Brain microvascular endothelial cell (primary cell): ENCODE results near the gene MPZL2.

ENCODE experiments used
- DNase-seq: peaks from one replicate; pipeline ENCODE4 v3.0.0-alpha.2; 2020
- H3K27ac ChIP-seq: fragments of 250-450 bp; sonication (Bioruptor Pico); 2 replicates; pipeline ENCODE4 v1.5.1; 2020; ENCODE audit warnings: mild to moderate bottlenecking, moderate library complexity
- H3K27me3 ChIP-seq: fragments of 250-450 bp; sonication (Bioruptor Pico); replicated peaks from 2 replicates; pipeline ENCODE4 v1.5.1; 2020; ENCODE audit warnings: mild to moderate bottlenecking
- H3K36me3 ChIP-seq: fragments of 250-450 bp; sonication (Bioruptor Pico); replicated peaks from 2 replicates; pipeline ENCODE4 v1.5.1; 2020; ENCODE audit warnings: mild to moderate bottlenecking
- H3K4me3 ChIP-seq: 2 replicates; pipeline ENCODE4 v1.5.1; 2011; ENCODE audit warnings: low read depth, mild to moderate bottlenecking, control low read depth, low read length, moderate library complexity
- in situ Hi-C: cut with HindIII; loops from 2 replicates; pipeline ENCODE4 v1.10.0; 2017; ENCODE audit warnings: low sequenced_read_pairs, low pct_ligation_motif_present
- TF ChIP-seq, protein P1 (sequence below): IDR thresholded peaks from 2 replicates; pipeline ENCODE4 v1.5.1; 2011; ENCODE audit warnings: low read depth, mild to moderate bottlenecking, moderate library complexity, low read length, control low read depth, inconsistent platforms; ENCODE audit errors: missing control alignments

MPZL2 gene

DNA sequence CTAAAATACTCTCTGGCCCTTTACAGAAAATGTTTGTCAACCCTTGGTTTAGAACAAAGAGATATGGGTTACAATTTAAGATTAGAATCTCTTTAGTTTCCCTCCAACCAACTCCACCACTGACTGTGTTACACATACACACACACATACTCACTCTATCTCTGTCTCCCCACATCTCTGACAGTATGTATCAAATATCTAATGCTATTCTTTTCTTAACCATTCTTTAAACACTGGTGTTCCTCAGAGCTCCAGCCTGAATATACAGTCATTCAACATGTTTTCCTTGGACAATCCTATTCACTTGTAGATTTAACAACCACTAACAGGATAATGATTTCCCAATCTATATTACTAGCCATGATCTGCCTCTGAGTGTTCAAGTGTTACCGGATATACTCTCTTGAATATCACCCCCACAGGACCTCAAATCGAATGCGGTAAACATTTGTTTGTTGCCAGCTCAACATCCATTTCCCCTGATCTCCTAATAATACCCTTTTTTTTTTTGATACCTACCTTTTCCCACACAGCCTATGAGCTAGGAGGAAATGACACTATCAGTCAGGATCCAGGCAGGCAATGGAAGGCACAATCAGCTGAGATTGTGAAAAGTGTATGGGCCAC is 18.0 kb downstream of the MPZL2 start:
- TF ChIP-seq, protein P1, sequence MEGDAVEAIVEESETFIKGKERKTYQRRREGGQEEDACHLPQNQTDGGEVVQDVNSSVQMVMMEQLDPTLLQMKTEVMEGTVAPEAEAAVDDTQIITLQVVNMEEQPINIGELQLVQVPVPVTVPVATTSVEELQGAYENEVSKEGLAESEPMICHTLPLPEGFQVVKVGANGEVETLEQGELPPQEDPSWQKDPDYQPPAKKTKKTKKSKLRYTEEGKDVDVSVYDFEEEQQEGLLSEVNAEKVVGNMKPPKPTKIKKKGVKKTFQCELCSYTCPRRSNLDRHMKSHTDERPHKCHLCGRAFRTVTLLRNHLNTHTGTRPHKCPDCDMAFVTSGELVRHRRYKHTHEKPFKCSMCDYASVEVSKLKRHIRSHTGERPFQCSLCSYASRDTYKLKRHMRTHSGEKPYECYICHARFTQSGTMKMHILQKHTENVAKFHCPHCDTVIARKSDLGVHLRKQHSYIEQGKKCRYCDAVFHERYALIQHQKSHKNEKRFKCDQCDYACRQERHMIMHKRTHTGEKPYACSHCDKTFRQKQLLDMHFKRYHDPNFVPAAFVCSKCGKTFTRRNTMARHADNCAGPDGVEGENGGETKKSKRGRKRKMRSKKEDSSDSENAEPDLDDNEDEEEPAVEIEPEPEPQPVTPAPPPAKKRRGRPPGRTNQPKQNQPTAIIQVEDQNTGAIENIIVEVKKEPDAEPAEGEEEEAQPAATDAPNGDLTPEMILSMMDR = no peak
- H3K27ac ChIP-seq = no peak overlapping the region
- no peaks in the 10 kb centered on the region for H3K27me3 ChIP-seq
- in situ Hi-C loops = no loop called here
- no peak for DNase-seq
- no peaks in the 10 kb centered on the region for H3K36me3 ChIP-seq
- H3K4me3 ChIP-seq = no peak overlapping the region

DNA sequence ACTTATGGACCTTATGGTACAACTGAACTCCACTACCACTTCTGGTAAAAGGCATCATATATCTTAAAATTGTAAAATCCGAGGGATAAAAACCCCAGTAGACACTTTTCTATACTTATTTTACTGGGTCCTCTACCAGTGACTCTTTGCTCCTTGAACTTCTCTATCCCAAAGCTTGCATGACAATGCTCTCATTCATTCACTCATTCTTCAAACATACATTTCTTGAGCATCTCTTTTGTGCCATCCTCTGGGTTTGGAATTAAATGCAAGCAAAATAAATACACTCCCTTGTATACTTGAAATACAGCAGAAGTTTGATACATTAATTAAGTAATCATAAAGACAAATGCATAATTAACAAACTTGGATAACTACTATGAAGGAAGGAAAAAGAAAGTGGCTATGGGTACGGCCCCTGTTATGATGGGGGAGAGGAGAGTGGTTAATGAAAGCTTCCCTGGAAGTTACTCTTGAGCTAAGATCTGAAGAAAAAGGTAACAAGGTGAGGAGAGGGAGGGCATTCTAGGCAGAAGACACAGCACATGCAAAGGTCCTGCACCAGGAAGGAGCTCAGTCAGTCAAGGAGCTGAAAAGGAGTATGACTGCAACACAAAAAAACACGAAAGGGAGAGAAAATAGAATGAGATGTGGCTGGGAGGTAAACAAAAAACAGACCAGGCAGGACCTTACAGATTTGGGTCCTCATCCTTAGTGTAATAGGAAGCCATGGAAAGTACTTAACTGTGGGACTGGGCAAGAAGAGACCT is 19.9 kb downstream of the MPZL2 start:
- Histone ChIP-seq H3K4me3 (no peak overlapping the region), H3K27me3 (no peaks in the 10 kb centered on the region), H3K27ac (no peak overlapping the region), H3K36me3 (no peaks in the 10 kb centered on the region)
- DNase-seq = no peak
- TF ChIP-seq, protein P1 = no peak
- in situ Hi-C loops = no loop called here

DNA sequence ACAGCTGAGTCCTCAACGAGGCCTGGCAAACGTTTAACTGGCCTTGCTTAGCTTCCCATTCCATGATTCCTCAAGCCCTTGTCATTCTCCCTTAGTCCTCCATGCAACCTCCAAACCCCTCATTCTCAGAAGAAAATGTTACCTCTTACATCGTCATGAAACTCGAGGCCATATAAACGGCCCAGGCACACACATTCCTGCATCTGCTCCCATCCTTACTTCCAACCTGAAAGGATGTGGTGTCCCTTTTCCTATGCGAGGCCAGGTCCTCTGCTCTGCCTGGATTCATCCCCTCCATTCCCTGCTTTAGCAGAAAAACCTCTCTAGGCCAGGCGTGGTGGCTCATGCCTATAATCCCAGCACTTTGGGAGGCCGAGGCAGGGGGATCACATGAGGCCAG is 20.9 kb downstream of the MPZL2 start:
- H3K27me3 ChIP-seq = no peaks in the 10 kb centered on the region
- no peak for DNase-seq
- no peaks in the 10 kb centered on the region for H3K36me3 ChIP-seq
- TF ChIP-seq, protein P1 = no peak
- no peak overlapping the region for H3K27ac ChIP-seq
- H3K4me3 ChIP-seq = no peak overlapping the region
- in situ Hi-C loops = no loop called here

DNA sequence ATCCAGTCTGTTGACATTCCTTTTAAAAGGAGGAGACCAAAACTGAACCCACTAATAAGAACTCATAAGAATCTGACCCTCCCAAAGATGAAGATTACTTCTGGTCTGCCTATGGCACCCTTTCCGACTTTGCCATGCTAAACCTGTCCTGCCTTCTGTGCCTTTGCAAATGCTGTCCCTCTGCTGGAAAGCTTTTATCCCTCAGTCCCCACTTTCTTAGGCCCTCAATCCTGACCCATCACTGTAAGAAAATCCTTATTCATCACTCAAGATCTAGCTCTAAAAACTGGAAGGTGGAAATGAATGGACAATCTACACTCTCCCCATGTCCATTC is 22.4 kb downstream of the MPZL2 start:
- TF ChIP-seq, protein P1 = no peak
- Histone ChIP-seq H3K27me3 (no peaks in the 10 kb centered on the region), H3K4me3 (no peak overlapping the region), H3K27ac (no peak overlapping the region), H3K36me3 (no peaks in the 10 kb centered on the region)
- DNase-seq = no peak
- in situ Hi-C loops = no loop called here

DNA sequence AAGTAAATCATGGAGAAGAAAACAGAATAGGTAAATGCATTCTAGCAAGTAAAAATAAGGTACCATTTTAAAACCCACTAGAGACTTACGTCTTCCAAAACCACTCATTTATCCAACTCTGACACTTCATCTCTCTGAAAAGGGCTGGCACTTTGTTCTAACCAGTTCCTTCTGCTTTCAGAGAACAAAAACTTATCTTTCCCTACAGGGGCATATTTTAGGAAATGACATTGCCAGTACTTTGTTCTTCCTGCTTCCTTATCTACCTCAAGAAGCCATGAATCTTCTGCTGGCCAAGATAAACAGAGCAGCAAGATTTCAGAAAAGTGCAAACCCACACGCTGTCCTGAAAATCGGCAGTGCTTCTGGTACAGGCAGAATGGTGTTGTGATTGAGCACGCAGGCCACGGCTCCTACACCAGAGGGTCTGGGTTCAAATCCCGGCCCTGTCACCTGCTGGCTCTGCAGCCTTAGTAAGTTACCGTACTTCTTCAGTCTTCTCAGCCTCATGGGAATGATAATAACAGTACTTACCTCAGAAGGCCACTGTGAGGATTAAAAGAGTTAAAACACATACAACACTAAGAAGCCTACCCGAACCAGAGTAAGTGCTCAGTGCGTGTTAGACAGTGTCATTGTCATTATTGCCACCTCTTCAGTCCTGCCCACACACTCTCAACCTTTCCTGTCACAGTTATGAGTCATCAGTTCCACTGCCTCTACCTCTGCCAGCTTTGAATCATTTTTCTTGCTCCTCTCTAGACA is 22.9 kb downstream of the MPZL2 start:
- H3K4me3 ChIP-seq = no peak overlapping the region
- TF ChIP-seq, protein P1 = no peak
- no peak for DNase-seq

More for the DNA sequence above, 22.9 kb downstream of the MPZL2 start:
- no peaks in the 10 kb centered on the region for H3K36me3 ChIP-seq
- no peaks in the 10 kb centered on the region for H3K27me3 ChIP-seq
- H3K27ac ChIP-seq = no peak overlapping the region
- in situ Hi-C loops = no loop called here
